Liver (tissue), 3 donors: Measurements from ENCODE around the gene SPTBN4.

Source experiments
- FOXA1 ChIP-seq: IDR thresholded peaks from 2 replicates; pipeline ENCODE4 v1.6.1; 2016; ENCODE audit warnings: antibody characterized with exemption
- GABPA ChIP-seq, 2 donors: IDR thresholded peaks in 1 of 2; conservative IDR thresholded peaks in 1 of 2; 2 replicates each; pipeline ENCODE4 v1.6.1; 2016; ENCODE audit warnings: antibody characterized with exemption in 2 of 2, mild to moderate bottlenecking in 1 of 2, moderate library complexity in 1 of 2
- JUND ChIP-seq, 2 donors: IDR thresholded peaks; 2 replicates each; pipeline ENCODE4 v1.6.1; 2016; ENCODE audit warnings: antibody characterized with exemption in 2 of 2
- NR2F2 ChIP-seq: IDR thresholded peaks from 2 replicates; pipeline ENCODE4 v1.6.1; 2016; ENCODE audit warnings: antibody characterized with exemption
- RAD21 ChIP-seq, 2 donors: IDR thresholded peaks; 2 replicates each; pipeline ENCODE4 v1.6.1; 2016; ENCODE audit warnings: antibody characterized with exemption in 2 of 2, mild to moderate bottlenecking in 2 of 2
- RXRA ChIP-seq, 2 donors: IDR thresholded peaks; 2 replicates each; pipeline ENCODE4 v1.6.1; 2017 to 2018; ENCODE audit warnings: antibody characterized with exemption in 2 of 2, mild to moderate bottlenecking in 1 of 2
- SP1 ChIP-seq: IDR thresholded peaks from 2 replicates; pipeline ENCODE4 v1.6.1; 2018; ENCODE audit warnings: antibody characterized with exemption, mild to moderate bottlenecking
- TAF1 ChIP-seq: conservative IDR thresholded peaks from 2 replicates; pipeline ENCODE4 v1.6.1; 2016; ENCODE audit warnings: antibody characterized with exemption, mild to moderate bottlenecking
- YY1 ChIP-seq: IDR thresholded peaks from 2 replicates; pipeline ENCODE4 v1.6.1; 2016; ENCODE audit warnings: antibody characterized with exemption, mild to moderate bottlenecking
- TF ChIP-seq, protein P1 (sequence below): fragments of 150-350 bp; IDR thresholded peaks from 2 replicates; pipeline ENCODE4 v1.5.1; 2017; ENCODE audit warnings: improper control_type of control experiment, low read depth, low read length; ENCODE audit not compliant: missing input control
- TF ChIP-seq, protein P2 (sequence below): IDR thresholded peaks from 2 replicates; pipeline ENCODE4 v1.6.1; 2016; ENCODE audit warnings: antibody characterized with exemption
- TF ChIP-seq, protein P3 (sequence below): IDR thresholded peaks from 2 replicates; pipeline ENCODE4 v1.6.1; 2016; ENCODE audit warnings: antibody characterized with exemption, mild to moderate bottlenecking
- TF ChIP-seq, protein P4 (sequence below): IDR thresholded peaks from 2 replicates; pipeline ENCODE4 v1.6.1; 2016; ENCODE audit warnings: antibody characterized with exemption
- TF ChIP-seq, protein P5 (sequence below): IDR thresholded peaks from 2 replicates; pipeline ENCODE4 v1.6.1; 2016; ENCODE audit warnings: antibody characterized with exemption
- donor health status: healthy.
- donor health status: healthy.

DNA sequence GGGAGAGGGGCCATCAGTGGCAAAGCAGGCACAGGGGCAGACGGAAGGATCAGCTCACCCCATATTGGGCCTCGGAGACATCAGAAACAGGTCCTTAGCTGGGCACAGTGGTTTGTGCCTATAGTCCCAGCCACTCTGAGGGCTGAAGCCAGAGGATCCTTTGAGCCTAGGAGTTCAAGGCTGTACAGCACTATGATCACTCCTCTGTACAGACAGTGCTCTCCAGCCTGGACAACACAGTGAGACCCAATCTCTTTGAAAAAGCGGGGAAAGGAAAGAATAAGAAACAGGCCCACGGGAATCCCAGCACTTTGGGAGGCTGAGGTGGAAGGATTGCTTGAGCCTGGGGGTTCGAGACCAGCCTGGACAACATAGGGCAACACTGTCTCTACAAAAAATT lies 47.0 kb upstream of the SPTBN4 start:
- TF ChIP-seq, protein P1, sequence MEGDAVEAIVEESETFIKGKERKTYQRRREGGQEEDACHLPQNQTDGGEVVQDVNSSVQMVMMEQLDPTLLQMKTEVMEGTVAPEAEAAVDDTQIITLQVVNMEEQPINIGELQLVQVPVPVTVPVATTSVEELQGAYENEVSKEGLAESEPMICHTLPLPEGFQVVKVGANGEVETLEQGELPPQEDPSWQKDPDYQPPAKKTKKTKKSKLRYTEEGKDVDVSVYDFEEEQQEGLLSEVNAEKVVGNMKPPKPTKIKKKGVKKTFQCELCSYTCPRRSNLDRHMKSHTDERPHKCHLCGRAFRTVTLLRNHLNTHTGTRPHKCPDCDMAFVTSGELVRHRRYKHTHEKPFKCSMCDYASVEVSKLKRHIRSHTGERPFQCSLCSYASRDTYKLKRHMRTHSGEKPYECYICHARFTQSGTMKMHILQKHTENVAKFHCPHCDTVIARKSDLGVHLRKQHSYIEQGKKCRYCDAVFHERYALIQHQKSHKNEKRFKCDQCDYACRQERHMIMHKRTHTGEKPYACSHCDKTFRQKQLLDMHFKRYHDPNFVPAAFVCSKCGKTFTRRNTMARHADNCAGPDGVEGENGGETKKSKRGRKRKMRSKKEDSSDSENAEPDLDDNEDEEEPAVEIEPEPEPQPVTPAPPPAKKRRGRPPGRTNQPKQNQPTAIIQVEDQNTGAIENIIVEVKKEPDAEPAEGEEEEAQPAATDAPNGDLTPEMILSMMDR: no peak
- TF ChIP-seq GABPA (IDR thresholded peaks at IDR 0.05 in 1 of 2, conservative IDR thresholded peaks at IDR 0.05 in 1 of 2) (no peak), SP1 (no peak), YY1 (no peak), RAD21 (IDR thresholded peaks at IDR 0.05) (no peak), JUND (IDR thresholded peaks at IDR 0.05) (no peak), TAF1 (no peak), RXRA (IDR thresholded peaks at IDR 0.05) (no peak), NR2F2 (no peak), FOXA1 (no peak)
- TF ChIP-seq, protein P2, sequence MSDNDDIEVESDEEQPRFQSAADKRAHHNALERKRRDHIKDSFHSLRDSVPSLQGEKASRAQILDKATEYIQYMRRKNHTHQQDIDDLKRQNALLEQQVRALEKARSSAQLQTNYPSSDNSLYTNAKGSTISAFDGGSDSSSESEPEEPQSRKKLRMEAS: no peak
- TF ChIP-seq, protein P3, sequence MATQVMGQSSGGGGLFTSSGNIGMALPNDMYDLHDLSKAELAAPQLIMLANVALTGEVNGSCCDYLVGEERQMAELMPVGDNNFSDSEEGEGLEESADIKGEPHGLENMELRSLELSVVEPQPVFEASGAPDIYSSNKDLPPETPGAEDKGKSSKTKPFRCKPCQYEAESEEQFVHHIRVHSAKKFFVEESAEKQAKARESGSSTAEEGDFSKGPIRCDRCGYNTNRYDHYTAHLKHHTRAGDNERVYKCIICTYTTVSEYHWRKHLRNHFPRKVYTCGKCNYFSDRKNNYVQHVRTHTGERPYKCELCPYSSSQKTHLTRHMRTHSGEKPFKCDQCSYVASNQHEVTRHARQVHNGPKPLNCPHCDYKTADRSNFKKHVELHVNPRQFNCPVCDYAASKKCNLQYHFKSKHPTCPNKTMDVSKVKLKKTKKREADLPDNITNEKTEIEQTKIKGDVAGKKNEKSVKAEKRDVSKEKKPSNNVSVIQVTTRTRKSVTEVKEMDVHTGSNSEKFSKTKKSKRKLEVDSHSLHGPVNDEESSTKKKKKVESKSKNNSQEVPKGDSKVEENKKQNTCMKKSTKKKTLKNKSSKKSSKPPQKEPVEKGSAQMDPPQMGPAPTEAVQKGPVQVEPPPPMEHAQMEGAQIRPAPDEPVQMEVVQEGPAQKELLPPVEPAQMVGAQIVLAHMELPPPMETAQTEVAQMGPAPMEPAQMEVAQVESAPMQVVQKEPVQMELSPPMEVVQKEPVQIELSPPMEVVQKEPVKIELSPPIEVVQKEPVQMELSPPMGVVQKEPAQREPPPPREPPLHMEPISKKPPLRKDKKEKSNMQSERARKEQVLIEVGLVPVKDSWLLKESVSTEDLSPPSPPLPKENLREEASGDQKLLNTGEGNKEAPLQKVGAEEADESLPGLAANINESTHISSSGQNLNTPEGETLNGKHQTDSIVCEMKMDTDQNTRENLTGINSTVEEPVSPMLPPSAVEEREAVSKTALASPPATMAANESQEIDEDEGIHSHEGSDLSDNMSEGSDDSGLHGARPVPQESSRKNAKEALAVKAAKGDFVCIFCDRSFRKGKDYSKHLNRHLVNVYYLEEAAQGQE: no peak
- TF ChIP-seq, protein P4, sequence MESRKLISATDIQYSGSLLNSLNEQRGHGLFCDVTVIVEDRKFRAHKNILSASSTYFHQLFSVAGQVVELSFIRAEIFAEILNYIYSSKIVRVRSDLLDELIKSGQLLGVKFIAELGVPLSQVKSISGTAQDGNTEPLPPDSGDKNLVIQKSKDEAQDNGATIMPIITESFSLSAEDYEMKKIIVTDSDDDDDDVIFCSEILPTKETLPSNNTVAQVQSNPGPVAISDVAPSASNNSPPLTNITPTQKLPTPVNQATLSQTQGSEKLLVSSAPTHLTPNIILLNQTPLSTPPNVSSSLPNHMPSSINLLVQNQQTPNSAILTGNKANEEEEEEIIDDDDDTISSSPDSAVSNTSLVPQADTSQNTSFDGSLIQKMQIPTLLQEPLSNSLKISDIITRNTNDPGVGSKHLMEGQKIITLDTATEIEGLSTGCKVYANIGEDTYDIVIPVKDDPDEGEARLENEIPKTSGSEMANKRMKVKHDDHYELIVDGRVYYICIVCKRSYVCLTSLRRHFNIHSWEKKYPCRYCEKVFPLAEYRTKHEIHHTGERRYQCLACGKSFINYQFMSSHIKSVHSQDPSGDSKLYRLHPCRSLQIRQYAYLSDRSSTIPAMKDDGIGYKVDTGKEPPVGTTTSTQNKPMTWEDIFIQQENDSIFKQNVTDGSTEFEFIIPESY: no peak
- TF ChIP-seq, protein P5, sequence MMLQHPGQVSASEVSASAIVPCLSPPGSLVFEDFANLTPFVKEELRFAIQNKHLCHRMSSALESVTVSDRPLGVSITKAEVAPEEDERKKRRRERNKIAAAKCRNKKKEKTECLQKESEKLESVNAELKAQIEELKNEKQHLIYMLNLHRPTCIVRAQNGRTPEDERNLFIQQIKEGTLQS: no peak
